ENCODE results near the gene IL34.

DNA sequence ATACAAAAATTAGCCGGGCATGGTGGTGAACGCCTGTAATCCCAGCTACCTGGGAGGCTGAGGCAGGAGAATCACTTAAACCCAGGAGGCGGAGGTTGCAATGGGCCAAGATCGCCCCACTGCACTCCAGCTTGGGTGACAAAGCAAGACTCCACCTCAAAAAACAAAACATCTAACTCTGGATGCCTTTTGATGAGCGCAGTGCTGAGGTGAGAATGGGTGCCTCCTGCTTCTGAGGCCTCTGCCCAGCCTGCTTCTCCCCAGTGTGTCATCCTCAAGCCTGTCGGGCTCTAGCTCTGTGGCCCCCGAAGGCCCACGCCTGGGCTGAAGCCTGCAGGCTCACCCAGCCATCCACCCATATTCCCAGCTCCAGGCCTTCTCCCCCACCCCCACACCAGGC, 50.0 kb downstream of the IL34 start:
- no peak for TF ChIP-seq EZH2phosphoT487 (conservative IDR thresholded peaks at IDR 0.05; ENCODE audit: low read length)
- TF ChIP-seq, protein P1, sequence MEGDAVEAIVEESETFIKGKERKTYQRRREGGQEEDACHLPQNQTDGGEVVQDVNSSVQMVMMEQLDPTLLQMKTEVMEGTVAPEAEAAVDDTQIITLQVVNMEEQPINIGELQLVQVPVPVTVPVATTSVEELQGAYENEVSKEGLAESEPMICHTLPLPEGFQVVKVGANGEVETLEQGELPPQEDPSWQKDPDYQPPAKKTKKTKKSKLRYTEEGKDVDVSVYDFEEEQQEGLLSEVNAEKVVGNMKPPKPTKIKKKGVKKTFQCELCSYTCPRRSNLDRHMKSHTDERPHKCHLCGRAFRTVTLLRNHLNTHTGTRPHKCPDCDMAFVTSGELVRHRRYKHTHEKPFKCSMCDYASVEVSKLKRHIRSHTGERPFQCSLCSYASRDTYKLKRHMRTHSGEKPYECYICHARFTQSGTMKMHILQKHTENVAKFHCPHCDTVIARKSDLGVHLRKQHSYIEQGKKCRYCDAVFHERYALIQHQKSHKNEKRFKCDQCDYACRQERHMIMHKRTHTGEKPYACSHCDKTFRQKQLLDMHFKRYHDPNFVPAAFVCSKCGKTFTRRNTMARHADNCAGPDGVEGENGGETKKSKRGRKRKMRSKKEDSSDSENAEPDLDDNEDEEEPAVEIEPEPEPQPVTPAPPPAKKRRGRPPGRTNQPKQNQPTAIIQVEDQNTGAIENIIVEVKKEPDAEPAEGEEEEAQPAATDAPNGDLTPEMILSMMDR (IDR thresholded peaks at IDR 0.05; ENCODE audit: insufficient read depth, low read length, poor library complexity, severe bottlenecking): no peak

All from SU-DHL-6 (cell line).